ENCODE data around the gene ADCY7.

DNA sequence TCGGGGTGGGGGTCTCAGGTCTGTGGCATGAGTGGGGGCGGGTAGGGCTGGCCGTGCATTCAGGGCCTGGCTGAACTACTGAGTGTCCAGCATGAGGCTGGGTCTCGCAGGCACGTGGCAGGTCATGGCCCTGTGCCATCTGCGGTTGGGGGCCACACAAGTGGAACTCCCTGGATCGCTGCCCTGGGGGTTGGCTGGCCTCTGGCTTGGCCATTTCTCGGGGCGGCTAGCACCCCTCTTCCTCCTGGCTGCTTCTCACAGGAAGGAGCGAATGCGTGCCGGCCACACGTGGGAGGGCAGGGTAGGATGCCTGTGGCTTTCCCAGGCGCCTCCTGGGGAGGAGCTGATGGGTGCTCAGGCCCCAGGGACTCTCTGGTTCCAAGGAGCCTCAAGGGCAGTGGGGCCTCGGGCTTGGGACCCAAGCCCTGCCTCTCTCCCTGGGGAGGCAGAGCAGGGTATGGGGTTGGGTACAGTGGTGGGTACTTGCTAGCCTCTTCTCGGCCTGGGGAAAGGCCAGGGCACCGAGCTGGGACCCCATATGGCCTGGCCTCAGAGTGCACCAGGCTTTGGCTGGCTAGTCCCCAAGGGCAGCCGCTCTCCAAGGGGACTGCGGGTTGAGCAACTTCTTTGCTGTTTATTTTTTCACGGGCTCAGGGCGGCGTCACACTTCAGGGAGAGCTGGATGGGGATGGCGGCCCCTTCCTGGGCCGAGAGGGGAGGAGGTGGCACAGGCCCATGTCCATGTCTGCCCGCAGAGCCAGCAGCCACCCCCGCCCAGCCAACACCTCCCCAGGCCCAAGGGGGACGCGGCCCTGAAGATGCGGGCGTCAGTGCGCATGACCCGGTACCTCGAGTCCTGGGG is 37.5 kb downstream of the ADCY7 start:
- no peak for TF ChIP-seq SP1 (IDR thresholded peaks at IDR 0.05)
- no peak for TF ChIP-seq ARNT (IDR thresholded peaks at IDR 0.05)
- no peak for TF ChIP-seq BHLHE40 (IDR thresholded peaks at IDR 0.05; ENCODE audit: borderline replicate concordance)
- TF ChIP-seq NFRKB (IDR thresholded peaks at IDR 0.05) = no peak
- TF ChIP-seq L3MBTL2 (conservative IDR thresholded peaks at IDR 0.05) = no peak
- no peak for TF ChIP-seq ZNF384 (IDR thresholded peaks at IDR 0.05)
